ENCODE data around the gene TENM4.
A peak's percentile ranks its signal among the peaks of the same experiment; 100 is the strongest.

TENM4 gene

DNA sequence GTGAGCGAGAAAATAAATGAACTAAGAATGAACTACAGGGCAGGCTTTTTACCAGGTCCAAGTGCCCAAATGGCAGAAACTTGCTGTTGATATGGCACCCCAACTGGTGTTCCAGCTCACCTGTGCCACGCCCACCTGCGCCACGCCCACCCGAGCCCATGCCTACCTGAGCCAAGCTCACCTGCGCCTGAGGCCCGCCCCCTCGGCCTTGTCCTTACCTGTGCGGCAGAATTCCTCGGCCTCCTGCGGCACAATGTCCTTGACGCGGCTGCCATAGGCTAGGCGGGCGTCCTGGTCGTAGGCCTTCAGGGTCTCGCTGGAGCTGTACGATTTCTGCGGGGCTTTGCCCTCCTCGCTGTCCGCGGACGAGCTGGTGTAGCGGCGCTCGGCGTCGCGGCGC lies 371.3 kb downstream of the TENM4 start:
- no peak for DNase-seq (ENCODE audit: low read depth)

DNA sequence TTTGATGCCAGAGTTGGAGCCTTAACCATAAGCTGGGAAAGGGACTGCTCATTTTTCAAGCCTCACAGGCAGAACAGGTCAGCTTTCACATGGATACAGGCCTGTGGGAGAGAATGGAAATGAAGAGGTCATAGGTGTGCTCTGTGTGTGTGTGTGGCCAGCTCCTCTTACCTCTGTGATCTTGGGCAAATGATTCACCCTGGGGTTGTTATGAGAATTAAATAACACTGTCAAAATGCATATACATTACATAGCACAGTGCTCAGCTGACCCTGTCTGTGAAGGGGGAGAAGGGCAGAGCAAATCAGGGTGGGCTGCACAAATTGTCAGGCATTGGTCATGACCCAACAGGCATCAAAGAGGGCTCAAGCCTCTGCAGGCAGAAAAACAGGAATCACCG lies 372.5 kb downstream of the TENM4 start:
- TF ChIP-seq, protein P1, sequence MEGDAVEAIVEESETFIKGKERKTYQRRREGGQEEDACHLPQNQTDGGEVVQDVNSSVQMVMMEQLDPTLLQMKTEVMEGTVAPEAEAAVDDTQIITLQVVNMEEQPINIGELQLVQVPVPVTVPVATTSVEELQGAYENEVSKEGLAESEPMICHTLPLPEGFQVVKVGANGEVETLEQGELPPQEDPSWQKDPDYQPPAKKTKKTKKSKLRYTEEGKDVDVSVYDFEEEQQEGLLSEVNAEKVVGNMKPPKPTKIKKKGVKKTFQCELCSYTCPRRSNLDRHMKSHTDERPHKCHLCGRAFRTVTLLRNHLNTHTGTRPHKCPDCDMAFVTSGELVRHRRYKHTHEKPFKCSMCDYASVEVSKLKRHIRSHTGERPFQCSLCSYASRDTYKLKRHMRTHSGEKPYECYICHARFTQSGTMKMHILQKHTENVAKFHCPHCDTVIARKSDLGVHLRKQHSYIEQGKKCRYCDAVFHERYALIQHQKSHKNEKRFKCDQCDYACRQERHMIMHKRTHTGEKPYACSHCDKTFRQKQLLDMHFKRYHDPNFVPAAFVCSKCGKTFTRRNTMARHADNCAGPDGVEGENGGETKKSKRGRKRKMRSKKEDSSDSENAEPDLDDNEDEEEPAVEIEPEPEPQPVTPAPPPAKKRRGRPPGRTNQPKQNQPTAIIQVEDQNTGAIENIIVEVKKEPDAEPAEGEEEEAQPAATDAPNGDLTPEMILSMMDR (conservative IDR thresholded peaks at IDR 0.05; ENCODE audit: low read length) = no peak
- DNase-seq (ENCODE audit: low read depth) = no peak

More for the DNA sequence above, 371.3 kb downstream of the TENM4 start:
- TF ChIP-seq, protein P1 (conservative IDR thresholded peaks at IDR 0.05; ENCODE audit: low read length) = no peak
- no peak overlapping the region for H3K4me3 ChIP-seq (ENCODE audit: low read length)

DNA sequence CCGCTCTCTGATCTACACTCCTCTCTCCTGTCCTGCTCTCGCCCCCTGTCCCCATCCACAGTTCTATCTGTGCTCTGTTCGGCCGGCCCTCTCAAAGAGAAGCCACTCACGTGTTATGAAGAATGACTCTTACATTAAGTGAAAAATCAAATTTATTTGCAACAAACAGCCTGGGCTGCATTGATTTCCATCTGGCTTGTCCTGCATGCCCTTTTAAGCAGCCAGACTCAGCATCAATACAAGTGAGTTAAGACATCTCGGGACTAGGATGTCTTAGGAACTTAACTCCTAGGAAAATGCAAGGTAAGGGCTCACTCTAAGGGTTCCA lies 373.5 kb downstream of the TENM4 start:
- no peak overlapping the region for H3K4me3 ChIP-seq (ENCODE audit: low read length)
- TF ChIP-seq, protein P1 (conservative IDR thresholded peaks at IDR 0.05; ENCODE audit: low read length) = no peak
- no peak for DNase-seq (ENCODE audit: low read depth)

More for the DNA sequence above, 372.5 kb downstream of the TENM4 start:
- H3K4me3 ChIP-seq (ENCODE audit: low read length) = no peak overlapping the region

DNA sequence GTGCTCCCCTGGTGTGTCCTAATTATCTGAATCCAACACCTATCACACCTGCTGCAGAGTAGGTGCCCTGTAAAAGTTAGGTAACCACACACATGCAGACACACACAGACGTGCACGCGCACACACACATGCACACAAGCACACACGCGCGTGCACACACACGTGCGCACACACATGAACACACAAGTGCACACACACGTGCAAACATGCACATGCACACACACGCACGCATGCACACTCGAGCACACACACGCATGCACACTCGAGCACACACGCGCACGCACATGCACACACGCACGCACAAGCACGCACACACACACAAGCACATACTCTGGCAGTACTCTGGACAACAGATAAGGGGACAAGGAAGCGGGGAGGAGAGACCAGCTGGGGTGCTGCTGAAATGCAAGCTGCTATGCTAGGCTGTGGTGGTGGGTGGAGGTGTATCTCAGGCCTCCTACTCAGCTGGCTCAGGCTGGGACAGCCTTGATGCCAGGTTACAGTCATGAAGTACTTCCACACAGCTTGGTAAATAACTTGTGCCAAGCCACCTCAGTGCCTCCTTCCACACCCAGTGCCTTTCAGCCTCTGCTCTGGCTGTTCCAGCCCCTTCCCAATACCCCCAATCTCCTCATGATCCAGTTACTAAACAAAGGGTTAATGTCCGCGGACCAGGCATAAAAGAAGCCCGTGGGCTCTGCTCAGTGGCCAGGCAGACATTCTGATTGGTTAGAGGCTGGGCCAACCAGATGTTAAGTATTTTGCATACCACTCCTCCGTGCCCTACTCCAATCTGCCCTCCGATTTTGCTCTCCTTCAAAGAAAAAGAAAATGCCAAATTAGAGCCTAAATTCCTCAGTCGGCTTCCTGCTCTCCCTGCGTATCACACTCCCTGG lies 374.1 kb downstream of the TENM4 start:
- DNase-seq (ENCODE audit: low read depth) = no peak
- TF ChIP-seq, protein P1 (conservative IDR thresholded peaks at IDR 0.05; ENCODE audit: low read length) = no peak
- no peak overlapping the region for H3K4me3 ChIP-seq (ENCODE audit: low read length)

DNA sequence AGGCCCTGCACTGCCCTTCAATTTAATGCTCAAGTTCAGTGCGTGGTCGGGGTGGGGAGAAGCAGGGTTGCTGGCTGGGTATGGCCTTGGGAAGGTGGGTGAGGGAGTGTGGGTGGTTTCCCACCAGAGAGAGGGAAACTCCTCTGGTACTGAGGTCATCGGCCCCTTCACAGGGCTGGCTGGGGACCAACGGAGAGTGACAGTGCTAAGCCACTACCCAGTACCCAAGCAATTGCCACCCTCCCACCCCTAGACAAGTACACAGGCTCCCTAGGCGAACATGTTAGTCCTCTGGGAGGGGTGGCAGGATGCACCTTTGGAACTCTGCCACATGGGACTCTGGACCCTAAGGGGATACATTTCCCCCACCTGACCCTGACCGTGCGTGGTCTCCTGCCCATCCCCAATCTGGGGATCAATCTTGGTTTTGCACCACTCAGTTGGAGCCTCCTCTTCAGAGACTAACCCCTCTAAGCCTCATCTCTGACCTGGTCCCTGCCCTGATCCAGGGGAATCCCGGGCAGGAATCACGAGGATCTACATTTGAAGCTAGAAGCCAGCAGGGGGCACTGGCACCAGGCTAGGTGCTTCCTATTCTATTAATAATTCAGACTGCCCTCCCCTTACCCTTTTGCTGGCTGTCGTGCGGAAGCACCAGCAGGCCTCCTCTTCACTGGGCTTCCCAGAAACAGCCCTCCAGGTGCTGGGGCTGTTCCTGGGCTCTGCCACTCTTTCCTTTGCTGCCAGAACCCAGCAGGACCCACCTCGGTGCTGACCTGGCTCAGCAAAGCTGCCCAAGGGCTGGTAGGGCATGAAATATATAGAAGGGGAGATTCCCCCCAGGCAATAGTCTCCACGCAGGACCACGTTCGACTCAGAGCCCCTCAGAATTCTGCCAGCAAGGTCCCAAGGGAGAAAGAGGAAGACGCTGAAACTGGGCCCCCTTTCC lies 377.7 kb downstream of the TENM4 start:
- TF ChIP-seq, protein P1 (conservative IDR thresholded peaks at IDR 0.05; ENCODE audit: low read length) = peak; percentile 45
- H3K4me3 ChIP-seq (ENCODE audit: low read length) = no peak overlapping the region
- no peak for DNase-seq (ENCODE audit: low read depth)

DNA sequence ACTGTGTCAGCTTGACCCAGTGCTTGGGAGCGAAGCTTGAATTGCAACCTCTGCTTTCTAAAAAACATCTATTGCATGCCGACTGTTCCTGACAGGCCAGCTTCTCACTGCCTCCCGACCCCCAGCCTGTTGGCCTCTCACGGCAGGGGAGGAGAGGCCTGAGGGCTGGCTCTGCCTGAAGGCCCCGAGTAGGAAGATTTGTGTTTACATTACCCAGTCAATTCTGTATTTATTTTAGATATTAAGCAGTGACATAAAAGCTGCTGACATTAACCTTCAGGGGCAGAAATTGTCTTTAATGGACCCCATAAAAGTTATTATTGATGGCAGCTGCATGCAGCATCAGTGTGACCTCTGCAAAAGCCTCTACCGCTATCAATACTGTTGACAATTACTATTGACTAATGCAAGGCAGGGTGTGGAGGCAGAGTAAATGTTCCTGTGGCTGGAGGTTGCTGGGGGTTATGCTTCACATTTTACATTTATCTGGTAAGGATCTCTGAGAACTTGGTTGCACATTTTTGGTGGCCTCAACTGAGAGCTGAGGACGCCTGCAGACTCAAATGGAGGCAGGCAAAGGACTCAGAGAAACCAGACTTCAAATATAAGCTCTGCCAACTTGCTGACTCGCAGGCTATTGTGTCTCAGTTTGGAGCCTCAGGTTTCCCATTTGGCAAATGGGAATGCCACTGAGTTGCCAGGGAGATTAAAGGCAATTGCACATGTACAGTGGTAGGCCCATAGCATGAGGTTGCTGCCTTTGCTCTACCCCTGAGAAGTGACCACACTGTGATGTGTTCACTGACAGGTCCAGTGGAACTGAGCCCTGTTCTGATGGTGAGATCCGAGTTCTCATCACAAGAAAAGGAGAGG lies 380.5 kb downstream of the TENM4 start:
- TF ChIP-seq, protein P1 (conservative IDR thresholded peaks at IDR 0.05; ENCODE audit: low read length) = no peak
- no peak for DNase-seq (ENCODE audit: low read depth)

More for the DNA sequence above, 380.5 kb downstream of the TENM4 start:
- no peak overlapping the region for H3K4me3 ChIP-seq (ENCODE audit: low read length)

All from AG10803 (cell line).